GM18867 (cell line): ENCODE results near the gene AQP6.

Experiments used
- ATAC-seq: cut with Tn5 transposase; IDR thresholded peaks from one replicate; pipeline ENCODE4 v1.9.1; 2021; ENCODE audit warnings: mild to moderate bottlenecking, moderate library complexity; ENCODE audit not compliant: unreplicated experiment

The AQP6 gene

GRCh38 chr12:49942921-49943624 lies 29.7 kb upstream of the AQP6 start:
- no peak for ATAC-seq

DNA sequence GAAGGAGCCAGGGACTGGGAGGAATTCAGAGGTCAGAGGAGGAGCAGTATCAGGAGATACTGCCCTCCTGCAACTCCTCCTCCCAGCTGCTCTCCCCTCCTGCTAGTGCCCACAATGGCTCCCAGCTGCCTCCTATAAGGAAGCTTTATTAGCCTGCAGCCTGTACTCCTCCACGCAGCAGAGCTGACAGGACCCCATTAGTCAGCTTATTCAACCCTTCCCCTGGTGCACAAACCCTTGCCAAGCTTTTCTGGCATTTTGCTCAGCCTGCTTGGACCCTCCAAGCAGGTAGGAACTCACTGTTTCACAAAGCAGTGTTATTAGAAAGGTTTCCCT lies 29.2 kb upstream of the AQP6 start:
- ATAC-seq = no peak

GRCh38 chr12:49944046-49944445 lies 28.7 kb upstream of the AQP6 start:
- ATAC-seq = no peak

- no peak for ATAC-seq
These were observed 28.0 kb upstream of the AQP6 start for GRCh38 chr12:49944718-49945117.

DNA sequence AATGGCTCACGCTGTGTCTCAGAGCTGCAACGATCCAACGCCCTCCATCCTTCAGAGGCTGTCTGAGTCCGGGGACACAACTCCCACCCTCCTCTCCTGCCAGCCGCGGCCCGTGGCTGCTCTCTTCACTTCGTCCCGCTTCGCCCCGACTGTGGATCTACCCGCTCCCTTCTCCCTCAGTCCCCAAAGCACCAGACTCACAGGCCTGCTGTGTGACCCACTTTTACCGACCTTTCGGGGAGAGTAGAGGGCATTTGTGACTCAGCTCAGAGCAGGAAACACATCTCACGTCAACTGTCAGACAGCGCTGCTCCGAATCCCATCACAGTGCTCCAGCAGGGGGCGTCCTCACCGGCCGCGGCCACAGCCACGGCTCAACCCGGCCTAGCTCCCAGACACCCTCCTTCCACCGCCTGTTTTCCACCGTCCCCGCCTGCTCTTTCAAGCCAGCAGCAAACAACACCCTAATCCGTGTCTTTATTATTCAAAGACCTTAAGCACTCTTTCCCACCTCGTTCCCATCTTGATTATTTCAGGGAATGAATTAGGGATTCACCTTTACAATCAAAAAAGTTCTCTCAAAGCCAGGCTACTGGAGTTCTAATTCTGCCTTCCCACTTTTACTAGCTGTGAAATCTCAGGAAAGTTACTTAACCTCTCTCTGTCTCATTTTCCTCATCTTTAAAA lies 27.2 kb upstream of the AQP6 start:
- peak; percentile 83 for ATAC-seq

- ATAC-seq = no peak
These were observed 26.7 kb upstream of the AQP6 start for GRCh38 chr12:49946086-49946485.

GRCh38 chr12:49946497-49946896 lies 26.2 kb upstream of the AQP6 start:
- no peak for ATAC-seq

GRCh38 chr12:49947593-49948226 lies 25.0 kb upstream of the AQP6 start:
- ATAC-seq = no peak

GRCh38 chr12:49948866-49949845 lies 23.6 kb upstream of the AQP6 start:
- no peak for ATAC-seq

- ATAC-seq = no peak
These were observed 22.9 kb upstream of the AQP6 start for GRCh38 chr12:49949866-49950265.

DNA sequence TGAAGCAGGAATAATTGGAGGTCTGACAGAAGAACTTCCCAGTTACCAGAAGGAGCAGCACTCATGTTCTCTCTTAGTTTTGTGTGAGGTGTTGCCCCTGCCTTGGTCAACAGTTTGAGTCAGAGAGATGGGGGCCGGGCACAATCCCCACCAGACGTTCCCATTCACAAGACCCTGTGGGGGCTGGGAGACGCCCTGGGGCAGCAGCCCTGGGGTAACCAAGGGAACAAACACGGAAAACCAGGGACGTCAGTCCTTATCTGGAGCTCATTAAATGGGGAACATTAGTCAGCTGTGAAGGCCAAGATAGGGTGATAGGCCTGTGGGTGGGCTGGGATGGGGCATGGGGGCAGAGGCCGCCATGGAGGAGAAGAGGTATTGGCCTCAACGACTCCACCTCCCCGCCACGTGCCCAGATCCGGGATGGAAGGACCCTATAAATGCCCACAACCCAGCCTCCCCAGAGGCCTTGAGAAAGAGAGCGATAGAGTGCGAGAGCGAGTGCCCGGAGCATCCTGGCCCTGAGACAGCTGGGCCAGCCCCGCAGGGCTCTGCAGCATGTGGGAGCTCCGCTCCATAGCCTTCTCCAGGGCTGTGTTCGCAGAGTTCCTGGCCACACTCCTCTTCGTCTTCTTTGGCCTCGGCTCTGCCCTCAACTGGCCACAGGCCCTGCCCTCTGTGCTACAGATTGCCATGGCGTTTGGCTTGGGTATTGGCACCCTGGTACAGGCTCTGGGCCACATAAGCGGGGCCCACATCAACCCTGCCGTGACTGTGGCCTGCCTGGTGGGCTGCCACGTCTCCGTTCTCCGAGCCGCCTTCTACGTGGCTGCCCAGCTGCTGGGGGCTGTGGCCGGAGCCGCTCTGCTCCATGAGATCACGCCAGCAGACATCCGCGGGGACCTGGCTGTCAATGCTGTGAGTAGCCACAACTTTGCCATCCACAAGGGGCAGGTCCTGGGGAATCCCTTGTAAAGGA lies 22.2 kb upstream of the AQP6 start, which contains the start of gene AQP2:
AQP2 (plus strand) TSS at position 465 of the 979 bp plus-strand sequence; CDS start at position 559, 94 bp downstream.
- ATAC-seq = no peak

GRCh38 chr12:49951411-49952240 lies 21.1 kb upstream of the AQP6 start:
- ATAC-seq = no peak

GRCh38 chr12:49952391-49953055 lies 20.2 kb upstream of the AQP6 start:
- no peak for ATAC-seq

DNA sequence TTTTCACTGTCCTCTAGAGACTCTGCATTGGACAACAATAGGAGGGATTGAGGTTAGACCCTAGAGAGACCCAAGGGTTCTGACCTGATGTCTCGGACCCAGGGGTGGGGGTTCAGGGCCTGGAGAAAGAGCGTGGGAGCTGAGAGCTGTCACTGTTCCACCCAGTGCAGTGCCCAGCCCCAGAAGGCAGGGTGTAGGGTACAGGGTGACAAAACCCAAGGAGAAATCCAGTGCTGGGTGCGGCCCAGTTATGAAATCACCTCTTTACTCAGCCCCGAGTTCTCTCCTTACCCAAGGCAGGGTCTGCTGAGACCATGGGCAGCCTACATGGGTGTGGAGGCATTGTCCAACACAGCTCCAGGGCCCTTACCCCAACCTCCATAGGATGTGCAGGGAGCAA lies 19.6 kb upstream of the AQP6 start:
- ATAC-seq = no peak

DNA sequence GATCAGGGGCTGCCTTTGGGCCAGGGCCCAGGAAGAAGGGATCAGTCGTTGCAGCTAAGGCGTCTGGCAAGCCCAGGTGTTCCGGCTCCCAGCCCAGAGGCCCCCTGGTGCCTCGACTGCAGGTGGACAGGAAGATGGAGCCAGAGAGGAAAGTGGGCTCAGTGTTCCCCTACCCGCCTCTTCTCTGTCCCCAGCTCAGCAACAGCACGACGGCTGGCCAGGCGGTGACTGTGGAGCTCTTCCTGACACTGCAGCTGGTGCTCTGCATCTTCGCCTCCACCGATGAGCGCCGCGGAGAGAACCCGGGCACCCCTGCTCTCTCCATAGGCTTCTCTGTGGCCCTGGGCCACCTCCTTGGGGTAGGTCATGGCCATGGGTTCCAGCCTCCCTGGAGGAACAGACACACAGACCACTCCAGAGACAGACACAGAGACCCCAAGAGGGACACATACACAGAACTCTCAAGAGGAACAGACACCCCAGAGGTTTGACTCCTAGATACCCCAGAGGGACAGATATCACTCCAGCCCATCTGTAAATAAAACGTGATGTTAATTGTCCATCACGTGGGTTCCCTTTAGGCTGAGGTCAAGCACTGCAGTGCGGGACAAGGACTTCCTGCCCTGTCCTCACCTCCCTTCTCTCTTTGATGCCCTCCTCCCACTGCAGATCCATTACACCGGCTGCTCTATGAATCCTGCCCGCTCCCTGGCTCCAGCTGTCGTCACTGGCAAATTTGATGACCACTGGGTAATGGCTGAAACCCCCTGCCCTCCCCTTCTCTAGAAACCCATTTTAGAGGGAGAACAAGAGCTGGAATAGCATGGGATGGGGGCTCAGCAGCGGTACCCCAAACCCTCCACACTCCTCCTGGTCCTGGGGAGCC lies 18.5 kb upstream of the AQP6 start:
- ATAC-seq = no peak

DNA sequence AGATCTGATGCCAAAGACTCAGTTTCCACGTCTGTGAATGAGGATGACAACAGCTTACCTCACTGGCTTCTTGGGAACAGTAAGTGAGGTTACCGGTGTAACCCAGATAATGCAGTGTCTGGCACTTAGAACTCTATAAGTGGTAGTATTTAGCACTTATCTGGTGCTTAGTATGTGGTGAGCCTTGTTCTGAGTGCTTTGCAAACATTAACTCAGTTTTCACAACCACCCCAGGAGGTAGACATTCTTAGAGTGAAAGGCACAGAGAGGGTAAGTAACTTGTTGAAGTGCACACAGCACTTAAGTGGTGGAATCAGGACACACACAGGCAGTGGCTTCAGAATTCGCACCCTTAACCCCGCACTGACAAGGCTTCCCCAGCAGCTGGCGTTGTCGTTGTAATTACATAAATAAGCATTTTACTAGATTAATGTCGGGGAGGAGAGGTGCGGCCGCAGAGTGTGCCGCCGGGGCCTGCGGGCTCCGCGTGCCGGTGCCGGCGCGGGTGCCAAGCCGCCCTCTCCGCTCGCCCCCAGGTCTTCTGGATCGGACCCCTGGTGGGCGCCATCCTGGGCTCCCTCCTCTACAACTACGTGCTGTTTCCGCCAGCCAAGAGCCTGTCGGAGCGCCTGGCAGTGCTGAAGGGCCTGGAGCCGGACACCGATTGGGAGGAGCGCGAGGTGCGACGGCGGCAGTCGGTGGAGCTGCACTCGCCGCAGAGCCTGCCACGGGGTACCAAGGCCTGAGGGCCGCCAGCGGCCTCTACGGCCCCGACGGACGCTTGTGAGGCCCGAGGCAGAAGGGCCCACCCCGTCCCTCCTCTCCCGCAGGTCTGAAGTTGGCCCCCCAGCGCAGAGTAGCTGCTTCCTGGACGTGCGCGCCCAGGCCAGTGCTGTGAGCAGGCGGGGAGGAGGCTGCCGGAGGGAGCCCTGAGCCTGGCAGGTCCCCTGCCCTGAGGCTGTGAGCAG lies 17.6 kb upstream of the AQP6 start:
- no peak for ATAC-seq
